ENCODE measurements around the gene CCNB2.
"Not testable (repeated sequence)": the region's sequence is repeated elsewhere in the genome, so short reads cannot be mapped to it uniquely, and the experiment has no call there.

The CCNB2 gene

GRCh38 chr15:59099162-59099685, 5.7 kb upstream of the CCNB2 start:
- no peak for DNase-seq (ENCODE audit: insufficient read length, low spot score)
- FAIRE-seq, result no peak
- TF ChIP-seq TAF1 (IDR thresholded peaks at IDR 0.05; ENCODE audit: low read depth, low read length) (no peak), SPI1 (IDR thresholded peaks at IDR 0.05; ENCODE audit: low read depth, low read length) (no peak), POLR2AphosphoS5 (IDR thresholded peaks at IDR 0.05; ENCODE audit: low read depth, low read length) (no peak), PAX5 (IDR thresholded peaks at IDR 0.05; ENCODE audit: insufficient read depth, low read length, severe bottlenecking) (no peak), POU2F2 (IDR thresholded peaks at IDR 0.05; ENCODE audit: low read depth, low read length) (no peak)

GRCh38 chr15:59104602-59104911, 389 bp upstream of the CCNB2 start:
- no peak for FAIRE-seq
- no peak for DNase-seq (ENCODE audit: insufficient read length, low spot score)
- TF ChIP-seq SPI1 (IDR thresholded peaks at IDR 0.05; ENCODE audit: low read depth, low read length) (peak; percentile 60), POLR2AphosphoS5 (IDR thresholded peaks at IDR 0.05; ENCODE audit: low read depth, low read length) (no peak), TAF1 (IDR thresholded peaks at IDR 0.05; ENCODE audit: low read depth, low read length) (no peak)

DNA sequence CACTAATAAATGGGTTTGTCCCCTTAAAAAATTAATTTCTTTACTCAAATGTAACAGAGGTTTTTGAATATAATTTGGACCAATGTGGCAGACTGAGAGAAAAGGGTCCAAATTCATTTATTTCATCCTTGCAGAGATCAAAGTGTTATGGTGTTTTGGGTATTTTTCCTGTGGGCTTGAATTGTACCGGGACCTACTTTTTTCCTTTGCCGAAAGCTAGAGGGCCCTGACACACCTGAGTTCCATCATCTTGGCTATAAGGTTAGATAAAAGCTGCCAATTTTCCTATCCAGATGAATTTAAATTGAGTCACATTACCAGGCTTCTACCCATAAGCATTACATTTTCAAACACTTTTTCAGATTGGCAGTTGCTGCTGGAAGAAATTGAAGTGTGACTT, 908 bp downstream of the CCNB2 start:
- TF ChIP-seq POLR2A (IDR thresholded peaks at IDR 0.05; ENCODE audit: low read depth, low read length) (no peak), SPI1 (IDR thresholded peaks at IDR 0.05; ENCODE audit: low read depth, low read length) (no peak), PAX5 (IDR thresholded peaks at IDR 0.05; ENCODE audit: insufficient read depth, low read length, severe bottlenecking) (no peak), TAF1 (IDR thresholded peaks at IDR 0.05; ENCODE audit: low read depth, low read length) (no peak)
- no peak for DNase-seq (ENCODE audit: insufficient read length, low spot score)
- FAIRE-seq, result no peak

GRCh38 chr15:59111251-59111650, 6.3 kb downstream of the CCNB2 start:
- DNase-seq (ENCODE audit: insufficient read length, low spot score), result no peak
- FAIRE-seq, result no peak
- TF ChIP-seq POU2F2 (IDR thresholded peaks at IDR 0.05; ENCODE audit: low read depth, low read length), result no peak
- no peak for TF ChIP-seq POLR2AphosphoS5 (IDR thresholded peaks at IDR 0.05; ENCODE audit: low read depth, low read length)
- TF ChIP-seq PAX5 (IDR thresholded peaks at IDR 0.05; ENCODE audit: insufficient read depth, low read length, severe bottlenecking), result no peak
- no peak for TF ChIP-seq SPI1 (IDR thresholded peaks at IDR 0.05; ENCODE audit: low read depth, low read length)
- TF ChIP-seq POLR2A (IDR thresholded peaks at IDR 0.05; ENCODE audit: low read depth, low read length), result no peak
- TF ChIP-seq TAF1 (IDR thresholded peaks at IDR 0.05; ENCODE audit: low read depth, low read length), result no peak

DNA sequence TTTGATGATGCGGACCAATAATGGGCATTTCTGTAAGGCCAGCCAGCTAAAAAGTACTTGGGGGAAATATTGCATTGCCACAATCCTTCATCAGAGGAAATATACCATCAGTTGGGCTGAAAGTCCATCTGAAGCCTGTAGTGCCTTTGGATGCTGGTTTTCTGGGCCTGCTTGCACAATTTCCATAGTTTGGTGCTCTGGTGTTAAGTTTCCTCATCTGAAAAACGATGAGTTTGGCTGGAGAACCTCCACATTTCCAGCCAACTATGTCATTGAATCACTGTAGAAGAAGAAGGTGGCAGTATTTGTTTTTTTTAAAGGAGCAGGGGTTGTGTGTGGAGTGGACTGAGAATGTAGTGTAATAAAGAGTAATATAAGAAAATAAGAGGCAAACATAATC, 10.1 kb downstream of the CCNB2 start:
- FAIRE-seq, result no peak
- TF ChIP-seq TAF1 (IDR thresholded peaks at IDR 0.05; ENCODE audit: low read depth, low read length), result no peak
- no peak for TF ChIP-seq PAX5 (IDR thresholded peaks at IDR 0.05; ENCODE audit: insufficient read depth, low read length, severe bottlenecking)
- TF ChIP-seq POU2F2 (IDR thresholded peaks at IDR 0.05; ENCODE audit: low read depth, low read length), result no peak
- TF ChIP-seq POLR2A (IDR thresholded peaks at IDR 0.05; ENCODE audit: low read depth, low read length), result no peak
- no peak for TF ChIP-seq SPI1 (IDR thresholded peaks at IDR 0.05; ENCODE audit: low read depth, low read length)
- TF ChIP-seq POLR2AphosphoS5 (IDR thresholded peaks at IDR 0.05; ENCODE audit: low read depth, low read length), result no peak
- DNase-seq (ENCODE audit: insufficient read length, low spot score), result no peak

DNA sequence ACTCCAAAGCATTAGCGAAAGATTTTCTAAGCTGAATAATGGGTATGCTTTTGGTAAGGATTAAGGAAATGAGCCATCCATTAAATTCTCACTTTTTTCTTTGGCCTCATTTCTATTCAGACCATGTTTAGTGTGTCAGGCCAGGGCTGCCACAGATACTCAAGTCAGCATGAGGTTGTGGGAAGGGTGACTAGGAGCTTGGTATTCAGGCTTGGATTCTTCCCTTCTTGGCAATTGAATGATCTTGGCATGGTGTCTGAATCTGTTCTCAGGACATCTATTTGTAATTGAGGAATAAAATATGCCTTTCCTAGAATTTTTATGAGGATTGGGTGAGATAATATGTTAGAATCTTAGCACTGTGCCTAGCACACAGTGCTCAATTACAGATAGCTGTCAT, 11.2 kb downstream of the CCNB2 start:
- DNase-seq (ENCODE audit: insufficient read length, low spot score) (no peak), FAIRE-seq (no peak)
- TF ChIP-seq SPI1 (IDR thresholded peaks at IDR 0.05; ENCODE audit: low read depth, low read length), result no peak
- no peak for TF ChIP-seq POLR2A (IDR thresholded peaks at IDR 0.05; ENCODE audit: low read depth, low read length)
- no peak for TF ChIP-seq PAX5 (IDR thresholded peaks at IDR 0.05; ENCODE audit: insufficient read depth, low read length, severe bottlenecking)
- no peak for TF ChIP-seq POLR2AphosphoS5 (IDR thresholded peaks at IDR 0.05; ENCODE audit: low read depth, low read length)
- no peak for TF ChIP-seq POU2F2 (IDR thresholded peaks at IDR 0.05; ENCODE audit: low read depth, low read length)
- no peak for TF ChIP-seq TAF1 (IDR thresholded peaks at IDR 0.05; ENCODE audit: low read depth, low read length)

DNA sequence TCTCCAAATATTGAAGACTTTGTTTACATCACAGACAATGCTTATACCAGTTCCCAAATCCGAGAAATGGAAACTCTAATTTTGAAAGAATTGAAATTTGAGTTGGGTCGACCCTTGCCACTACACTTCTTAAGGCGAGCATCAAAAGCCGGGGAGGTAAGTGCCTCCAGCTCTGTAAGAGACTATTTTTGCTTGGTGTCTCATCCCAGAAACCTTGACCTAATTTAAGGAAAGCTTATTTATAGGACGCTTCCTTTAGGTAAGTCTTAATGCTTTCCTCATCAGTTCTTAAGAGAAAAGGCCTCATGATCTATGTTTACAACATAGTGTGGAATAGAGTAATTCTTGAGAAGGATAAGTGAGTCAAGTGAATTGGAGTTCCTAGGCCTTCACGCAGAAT, 11.8 kb downstream of the CCNB2 start:
- TF ChIP-seq POLR2AphosphoS5 (IDR thresholded peaks at IDR 0.05; ENCODE audit: low read depth, low read length) (no peak), POU2F2 (IDR thresholded peaks at IDR 0.05; ENCODE audit: low read depth, low read length) (no peak), PAX5 (IDR thresholded peaks at IDR 0.05; ENCODE audit: insufficient read depth, low read length, severe bottlenecking) (no peak), TAF1 (IDR thresholded peaks at IDR 0.05; ENCODE audit: low read depth, low read length) (no peak), SPI1 (IDR thresholded peaks at IDR 0.05; ENCODE audit: low read depth, low read length) (no peak), POLR2A (IDR thresholded peaks at IDR 0.05; ENCODE audit: low read depth, low read length) (no peak)
- DNase-seq (ENCODE audit: insufficient read length, low spot score), result no peak
- no peak for FAIRE-seq

DNA sequence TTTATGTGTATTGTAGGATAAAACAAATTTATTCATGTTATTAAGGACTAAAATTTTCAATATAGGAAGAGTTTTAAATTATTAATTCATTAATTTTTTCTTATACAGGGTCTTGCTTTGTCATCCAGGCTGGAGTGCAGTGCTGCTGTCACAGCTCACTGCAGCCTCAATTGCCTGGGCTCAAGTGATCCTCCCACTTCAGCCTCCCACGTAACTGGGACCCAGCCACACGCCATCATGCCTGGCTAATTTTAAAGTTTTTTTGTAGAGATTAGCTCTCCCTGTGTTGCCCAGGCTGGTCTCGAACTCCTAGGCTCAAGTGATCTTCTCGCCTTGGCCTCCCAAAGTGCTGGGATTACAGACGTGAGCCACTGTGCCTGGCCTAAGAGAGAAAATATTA, 14.7 kb downstream of the CCNB2 start:
- FAIRE-seq (no peak), DNase-seq (ENCODE audit: insufficient read length, low spot score) (no peak)
- TF ChIP-seq POLR2A (IDR thresholded peaks at IDR 0.05; ENCODE audit: low read depth, low read length) (no peak), SPI1 (IDR thresholded peaks at IDR 0.05; ENCODE audit: low read depth, low read length) (no peak), PAX5 (IDR thresholded peaks at IDR 0.05; ENCODE audit: insufficient read depth, low read length, severe bottlenecking) (no peak), POLR2AphosphoS5 (IDR thresholded peaks at IDR 0.05; ENCODE audit: low read depth, low read length) (no peak), POU2F2 (IDR thresholded peaks at IDR 0.05; ENCODE audit: low read depth, low read length) (no peak), TAF1 (IDR thresholded peaks at IDR 0.05; ENCODE audit: low read depth, low read length) (no peak)

GRCh38 chr15:59120937-59121336, 16.0 kb downstream of the CCNB2 start:
- DNase-seq (ENCODE audit: insufficient read length, low spot score) (no peak), FAIRE-seq (no peak)
- no peak for TF ChIP-seq POLR2AphosphoS5 (IDR thresholded peaks at IDR 0.05; ENCODE audit: low read depth, low read length)
- no peak for TF ChIP-seq TAF1 (IDR thresholded peaks at IDR 0.05; ENCODE audit: low read depth, low read length)
- TF ChIP-seq SPI1 (IDR thresholded peaks at IDR 0.05; ENCODE audit: low read depth, low read length), result no peak
- TF ChIP-seq POLR2A (IDR thresholded peaks at IDR 0.05; ENCODE audit: low read depth, low read length), result no peak
- no peak for TF ChIP-seq PAX5 (IDR thresholded peaks at IDR 0.05; ENCODE audit: insufficient read depth, low read length, severe bottlenecking)
- TF ChIP-seq POU2F2 (IDR thresholded peaks at IDR 0.05; ENCODE audit: low read depth, low read length), result no peak

DNA sequence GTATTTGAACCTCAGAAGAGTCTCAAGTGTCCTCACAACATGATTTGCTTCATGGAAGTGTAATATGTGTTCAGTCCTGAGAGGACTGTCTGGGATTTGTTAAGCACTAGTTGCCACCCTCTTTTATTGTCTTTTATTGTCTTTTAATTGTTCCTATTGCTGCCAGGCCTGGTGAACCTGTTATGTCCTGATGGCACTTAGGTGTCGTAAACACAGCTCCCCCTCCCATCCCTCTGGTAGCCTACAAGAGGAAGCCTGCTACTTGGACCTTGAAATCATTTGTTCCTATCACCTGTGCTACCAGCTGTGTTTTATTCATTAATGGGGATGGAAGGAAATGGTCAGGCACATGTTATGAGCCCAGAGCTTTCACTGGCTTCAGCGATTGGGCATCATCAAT, 19.3 kb downstream of the CCNB2 start:
- TF ChIP-seq POLR2A (IDR thresholded peaks at IDR 0.05; ENCODE audit: low read depth, low read length), result no peak
- no peak for TF ChIP-seq TAF1 (IDR thresholded peaks at IDR 0.05; ENCODE audit: low read depth, low read length)
- peak; percentile 54; the same call in 1 of the 2 replicates for TF ChIP-seq POLR2AphosphoS5 (IDR thresholded peaks at IDR 0.05; ENCODE audit: low read depth, low read length)
- TF ChIP-seq PAX5 (IDR thresholded peaks at IDR 0.05; ENCODE audit: insufficient read depth, low read length, severe bottlenecking), result no peak
- no peak for TF ChIP-seq POU2F2 (IDR thresholded peaks at IDR 0.05; ENCODE audit: low read depth, low read length)
- no peak for FAIRE-seq
- no peak for DNase-seq (ENCODE audit: insufficient read length, low spot score)

GRCh38 chr15:59125683-59126082, 20.7 kb downstream of the CCNB2 start:
- not testable (repeated sequence) for DNase-seq (ENCODE audit: insufficient read length, low spot score); FAIRE-seq
